GM19025 (cell line): ENCODE results near the gene UCK2.

Source experiments
- ATAC-seq: cut with Tn5 transposase; IDR thresholded peaks from one replicate; pipeline ENCODE4 v1.9.1; 2021; ENCODE audit warnings: mild to moderate bottlenecking, low read depth, moderate library complexity; ENCODE audit not compliant: unreplicated experiment

UCK2 gene

DNA sequence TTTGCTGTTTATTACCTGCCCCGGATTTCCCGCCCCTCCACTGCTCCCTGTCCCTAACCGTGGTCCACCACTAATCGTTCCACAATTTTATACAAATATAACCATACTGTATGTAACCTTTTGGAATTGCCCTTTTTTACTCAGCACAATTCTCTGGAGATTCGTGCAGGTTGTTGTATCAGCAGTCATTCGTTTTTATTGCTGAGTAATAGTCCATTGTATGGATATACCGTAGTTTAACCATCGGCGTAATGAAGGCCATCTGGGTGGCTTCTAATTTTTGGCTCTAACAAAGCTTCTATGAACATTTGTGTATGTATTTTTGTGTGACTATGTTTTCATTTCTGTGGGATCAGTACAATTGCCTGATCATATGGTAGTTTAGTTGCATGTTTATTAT lies 50.0 kb downstream of the UCK2 start:
- ATAC-seq, result no peak

DNA sequence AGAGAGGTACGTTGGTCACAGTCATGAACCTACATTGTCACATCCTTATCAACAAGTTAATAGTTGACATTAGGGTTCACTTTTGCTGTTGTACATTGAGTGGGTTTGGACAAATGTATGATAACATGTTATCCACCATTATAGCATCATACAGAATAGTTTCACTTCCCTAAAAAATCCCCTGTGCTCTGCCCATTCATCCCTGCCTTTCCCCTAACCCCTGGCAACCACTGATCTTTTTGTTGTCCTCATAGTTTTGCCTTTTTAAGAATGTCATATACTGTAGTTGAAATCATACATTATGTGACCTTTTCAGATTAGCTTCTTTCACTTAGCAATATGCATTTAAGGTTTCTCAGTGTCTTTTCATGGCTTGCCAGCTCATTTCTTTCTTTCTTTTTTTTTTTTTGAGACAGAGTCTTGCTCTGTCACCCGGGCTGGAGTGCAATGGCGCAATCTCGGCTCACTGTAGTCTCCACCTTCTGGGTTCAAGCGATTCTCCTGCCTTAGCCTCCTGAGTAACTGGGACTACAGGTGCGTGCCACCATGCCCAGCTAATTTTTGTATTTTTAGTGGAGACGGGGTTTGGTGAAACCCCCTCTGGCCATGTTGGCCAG lies 50.6 kb downstream of the UCK2 start:
- ATAC-seq, result peak; percentile 50

DNA sequence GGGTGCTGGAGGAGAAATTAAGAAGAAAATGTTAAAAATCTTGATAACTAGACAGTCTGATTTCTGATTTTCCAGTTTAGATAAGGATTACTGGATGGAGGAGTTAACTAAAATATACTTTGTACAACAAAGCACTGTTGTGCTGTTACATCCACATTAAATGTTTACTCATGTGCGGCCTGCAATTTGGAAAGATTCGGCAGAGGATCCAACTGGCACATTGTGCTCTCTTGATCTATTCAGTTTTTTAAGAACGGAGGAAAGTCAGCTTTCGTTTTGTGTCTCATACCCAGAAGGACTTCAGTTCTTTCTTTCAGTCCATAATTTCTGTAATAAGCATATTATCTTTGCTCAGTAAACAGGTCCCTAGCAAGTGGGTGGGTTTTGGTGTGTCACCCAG lies 52.5 kb downstream of the UCK2 start:
- no peak for ATAC-seq

GRCh38 chr1:165880993-165881392 lies 53.6 kb downstream of the UCK2 start:
- ATAC-seq, result no peak

- no peak for ATAC-seq
These were observed 54.9 kb downstream of the UCK2 start for GRCh38 chr1:165882168-165882837.

GRCh38 chr1:165883056-165883455 lies 55.6 kb downstream of the UCK2 start:
- no peak for ATAC-seq

- no peak for ATAC-seq
These were observed 56.7 kb downstream of the UCK2 start for GRCh38 chr1:165884009-165884689.

DNA sequence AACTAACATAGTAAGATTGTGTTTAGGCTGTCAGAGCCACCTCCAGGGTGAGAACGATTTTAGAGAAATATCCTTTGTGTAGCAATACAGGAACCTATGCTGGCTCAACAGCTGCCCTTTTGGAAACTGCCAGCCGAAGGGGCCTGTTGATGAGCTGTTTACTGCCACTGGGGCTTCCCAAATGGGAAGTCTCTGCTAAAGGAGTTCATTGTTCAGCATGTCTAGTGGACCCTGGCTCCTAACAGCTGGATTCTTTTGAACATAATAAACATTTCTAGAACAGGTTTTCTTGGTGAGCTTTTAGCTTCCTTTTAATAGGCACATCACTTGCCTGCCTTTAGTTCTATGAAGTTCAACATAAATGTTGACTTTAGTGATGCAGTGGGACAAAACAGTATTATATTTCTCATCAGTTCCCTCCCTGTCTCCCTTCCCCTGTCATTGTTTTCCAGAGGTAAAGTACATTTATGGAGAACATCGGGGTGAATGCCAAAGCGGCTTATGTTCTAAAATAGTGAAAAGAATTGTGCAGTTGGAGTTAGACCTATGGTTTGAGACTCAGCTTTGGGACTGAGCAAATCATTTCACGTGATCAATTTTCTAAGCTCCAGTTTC lies 57.4 kb downstream of the UCK2 start:
- peak; percentile 51 for ATAC-seq

DNA sequence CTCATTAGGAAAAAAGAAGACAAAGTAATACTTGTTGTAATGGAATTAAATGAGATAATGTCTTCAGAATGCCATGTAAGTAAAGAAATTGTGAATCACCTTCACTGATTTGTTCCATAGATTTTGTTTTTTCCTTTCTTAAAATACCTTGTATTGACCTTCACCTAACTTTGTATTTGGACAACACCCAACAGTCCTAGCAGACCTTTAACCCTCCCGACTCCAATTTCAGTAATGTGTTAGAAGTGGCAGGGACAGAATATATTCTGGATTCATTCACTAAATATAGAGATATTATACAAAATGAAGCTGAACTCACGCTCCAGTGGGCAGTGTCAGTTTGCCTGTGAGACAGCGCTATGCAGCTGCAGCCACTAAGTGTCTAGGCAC lies 57.9 kb downstream of the UCK2 start:
- ATAC-seq, result no peak

DNA sequence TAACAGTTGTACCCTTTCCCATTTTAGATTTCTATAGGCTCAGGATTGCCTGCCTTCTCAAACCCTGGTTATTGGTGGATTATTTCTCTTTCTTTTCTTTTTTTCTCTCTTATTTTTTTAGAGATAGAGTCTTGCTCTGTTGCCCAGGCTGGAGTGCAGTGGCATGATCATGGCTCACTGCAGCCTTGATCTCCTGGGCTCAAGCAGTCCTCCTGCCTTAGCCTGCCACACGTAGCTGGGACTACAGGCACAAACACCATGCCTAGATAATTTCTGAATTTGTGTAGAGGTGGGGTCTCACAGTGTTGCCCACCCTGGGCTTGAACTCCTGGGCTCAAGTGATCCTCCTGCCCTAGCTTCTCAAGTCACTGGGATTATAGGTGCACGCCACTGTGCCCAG lies 58.8 kb downstream of the UCK2 start:
- ATAC-seq, result no peak

- ATAC-seq, result no peak
These were observed 59.6 kb downstream of the UCK2 start for GRCh38 chr1:165886983-165887382.

GRCh38 chr1:165887877-165888551 lies 60.6 kb downstream of the UCK2 start:
- ATAC-seq, result no peak

- no peak for ATAC-seq
These were observed 61.1 kb downstream of the UCK2 start for GRCh38 chr1:165888552-165888920.

GRCh38 chr1:165890684-165891083 lies 63.3 kb downstream of the UCK2 start:
- ATAC-seq, result no peak

- ATAC-seq, result no peak
These were observed 63.9 kb downstream of the UCK2 start for GRCh38 chr1:165891111-165891860.

GRCh38 chr1:165892935-165893334 lies 65.5 kb downstream of the UCK2 start:
- no peak for ATAC-seq

- ATAC-seq, result no peak
These were observed 66.1 kb downstream of the UCK2 start for GRCh38 chr1:165893507-165893906.

GRCh38 chr1:165894591-165894990 lies 67.2 kb downstream of the UCK2 start:
- no peak for ATAC-seq

DNA sequence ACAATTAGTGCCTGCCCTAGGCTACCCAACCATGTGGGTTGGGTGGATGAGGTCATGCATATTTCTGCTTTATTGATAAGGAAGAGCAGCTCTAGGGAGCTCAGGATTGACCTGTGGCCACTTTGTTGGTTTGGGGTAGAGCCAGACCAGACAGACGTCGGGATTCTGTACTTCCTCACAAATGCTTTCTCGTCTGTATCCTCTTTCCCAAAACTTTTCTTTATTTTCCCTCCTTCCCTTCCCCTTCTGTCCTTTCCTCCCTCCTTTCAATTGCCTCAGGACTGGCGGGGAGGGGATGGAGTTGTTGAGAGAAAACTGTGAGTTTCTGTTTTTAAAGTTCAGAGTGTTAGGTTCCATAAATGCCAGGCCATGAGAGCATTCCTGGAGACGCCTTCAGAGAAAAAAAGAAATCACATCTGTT lies 68.0 kb downstream of the UCK2 start:
- no peak for ATAC-seq

GRCh38 chr1:165896277-165896676 lies 68.9 kb downstream of the UCK2 start:
- no peak for ATAC-seq
